ENCODE measurements around the gene STOX1.

DNA sequence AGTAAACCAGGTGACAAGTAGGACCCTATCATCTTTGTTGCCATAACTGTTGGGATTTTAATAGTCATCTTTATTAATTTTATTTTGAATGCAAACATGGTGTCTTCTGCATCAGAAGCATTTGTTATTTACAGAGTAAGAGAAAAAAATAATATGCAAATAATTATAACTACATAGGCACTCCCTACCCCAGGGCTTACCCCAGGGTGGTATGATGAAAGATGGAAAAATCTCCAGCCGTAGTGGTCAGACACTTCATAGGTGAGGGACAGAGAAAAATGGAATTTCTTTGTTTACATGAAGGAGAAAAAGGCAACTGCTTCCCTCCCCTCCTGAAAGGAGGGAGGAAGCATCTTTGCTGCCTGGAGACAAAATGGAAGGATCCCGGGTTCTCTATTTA, 29.7 kb downstream of the STOX1 start:
- TF ChIP-seq, protein P1, sequence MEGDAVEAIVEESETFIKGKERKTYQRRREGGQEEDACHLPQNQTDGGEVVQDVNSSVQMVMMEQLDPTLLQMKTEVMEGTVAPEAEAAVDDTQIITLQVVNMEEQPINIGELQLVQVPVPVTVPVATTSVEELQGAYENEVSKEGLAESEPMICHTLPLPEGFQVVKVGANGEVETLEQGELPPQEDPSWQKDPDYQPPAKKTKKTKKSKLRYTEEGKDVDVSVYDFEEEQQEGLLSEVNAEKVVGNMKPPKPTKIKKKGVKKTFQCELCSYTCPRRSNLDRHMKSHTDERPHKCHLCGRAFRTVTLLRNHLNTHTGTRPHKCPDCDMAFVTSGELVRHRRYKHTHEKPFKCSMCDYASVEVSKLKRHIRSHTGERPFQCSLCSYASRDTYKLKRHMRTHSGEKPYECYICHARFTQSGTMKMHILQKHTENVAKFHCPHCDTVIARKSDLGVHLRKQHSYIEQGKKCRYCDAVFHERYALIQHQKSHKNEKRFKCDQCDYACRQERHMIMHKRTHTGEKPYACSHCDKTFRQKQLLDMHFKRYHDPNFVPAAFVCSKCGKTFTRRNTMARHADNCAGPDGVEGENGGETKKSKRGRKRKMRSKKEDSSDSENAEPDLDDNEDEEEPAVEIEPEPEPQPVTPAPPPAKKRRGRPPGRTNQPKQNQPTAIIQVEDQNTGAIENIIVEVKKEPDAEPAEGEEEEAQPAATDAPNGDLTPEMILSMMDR (conservative IDR thresholded peaks at IDR 0.05; ENCODE audit: low read depth, low read length), result no peak
- TF ChIP-seq EZH2 (IDR thresholded peaks at IDR 0.05; ENCODE audit: low read length, unreplicated experiment) (no peak), EZH2phosphoT487 (IDR thresholded peaks at IDR 0.05; ENCODE audit: borderline replicate concordance, low read length) (no peak)

Measured in PC-3 (cell line).